ENCODE results near the gene RND2. TPM values are rescaled to one million over a fixed set of nuclear protein-coding genes. Genes with fewer than 3 reads are reported as not detected.
A peak's percentile ranks its signal among the peaks of the same experiment; 100 is the strongest.

RND2 gene
- total RNA-seq, 4 donors from 2014 or later = 0.41 to 0.64 TPM; not detected in 2

DNA sequence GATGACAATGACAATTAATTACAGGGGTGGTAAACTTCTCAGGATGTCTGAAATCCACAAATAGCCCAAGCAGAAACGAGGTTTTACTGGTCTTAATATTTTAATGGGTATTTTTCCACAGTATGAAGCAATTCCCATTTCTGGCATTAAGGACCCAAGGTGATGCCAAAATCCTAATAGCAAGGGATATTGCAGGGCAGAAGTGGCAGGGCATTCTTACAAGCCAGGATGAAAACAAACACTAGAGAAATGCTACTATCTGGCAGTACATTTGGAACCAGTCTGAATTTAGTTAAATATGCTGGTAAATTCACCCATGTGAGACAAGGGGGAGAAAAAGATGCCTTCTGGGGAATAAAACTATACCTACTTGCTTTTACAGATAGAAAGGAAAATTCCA is 45.2 kb downstream of the RND2 start:
- Histone ChIP-seq H3K9me3 (no peaks in the 10 kb centered on the region), H3K27ac (no peak overlapping the region), H3K4me1 (no peaks in the 10 kb centered on the region), H3K27me3 (no peaks in the 10 kb centered on the region), H3K4me3 (no peak overlapping the region), H3K36me3 (no peaks in the 10 kb centered on the region)
- no peak for TF ChIP-seq EP300 (IDR thresholded peaks at IDR 0.05; ENCODE audit: low read depth)
- TF ChIP-seq, protein P1, sequence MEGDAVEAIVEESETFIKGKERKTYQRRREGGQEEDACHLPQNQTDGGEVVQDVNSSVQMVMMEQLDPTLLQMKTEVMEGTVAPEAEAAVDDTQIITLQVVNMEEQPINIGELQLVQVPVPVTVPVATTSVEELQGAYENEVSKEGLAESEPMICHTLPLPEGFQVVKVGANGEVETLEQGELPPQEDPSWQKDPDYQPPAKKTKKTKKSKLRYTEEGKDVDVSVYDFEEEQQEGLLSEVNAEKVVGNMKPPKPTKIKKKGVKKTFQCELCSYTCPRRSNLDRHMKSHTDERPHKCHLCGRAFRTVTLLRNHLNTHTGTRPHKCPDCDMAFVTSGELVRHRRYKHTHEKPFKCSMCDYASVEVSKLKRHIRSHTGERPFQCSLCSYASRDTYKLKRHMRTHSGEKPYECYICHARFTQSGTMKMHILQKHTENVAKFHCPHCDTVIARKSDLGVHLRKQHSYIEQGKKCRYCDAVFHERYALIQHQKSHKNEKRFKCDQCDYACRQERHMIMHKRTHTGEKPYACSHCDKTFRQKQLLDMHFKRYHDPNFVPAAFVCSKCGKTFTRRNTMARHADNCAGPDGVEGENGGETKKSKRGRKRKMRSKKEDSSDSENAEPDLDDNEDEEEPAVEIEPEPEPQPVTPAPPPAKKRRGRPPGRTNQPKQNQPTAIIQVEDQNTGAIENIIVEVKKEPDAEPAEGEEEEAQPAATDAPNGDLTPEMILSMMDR (IDR thresholded peaks at IDR 0.05) = no peak
- TF ChIP-seq POLR2AphosphoS5 (IDR thresholded peaks at IDR 0.05) = no peak
- no peak for TF ChIP-seq POLR2A (IDR thresholded peaks at IDR 0.05)
- in situ Hi-C loops (cut with MboI; ENCODE audit: low pct_ligation_motif_present in 1 of 4, low pct_unique_long_range_greater_than_20kb in 1 of 4, low sequenced_read_pairs in 3 of 4) = no loop called here
- 97% methylated on average over 1 of the region's 1 CpG; no CpG with 5 or more reads in 1 of the 2 donors for WGBS, 2 donors (ENCODE audit: low coverage in 1 of 2)
- no peak for DNase-seq
- intact Hi-C loops (cut with DNase I; ENCODE audit: low total_unique reads) = no loop called here

DNA sequence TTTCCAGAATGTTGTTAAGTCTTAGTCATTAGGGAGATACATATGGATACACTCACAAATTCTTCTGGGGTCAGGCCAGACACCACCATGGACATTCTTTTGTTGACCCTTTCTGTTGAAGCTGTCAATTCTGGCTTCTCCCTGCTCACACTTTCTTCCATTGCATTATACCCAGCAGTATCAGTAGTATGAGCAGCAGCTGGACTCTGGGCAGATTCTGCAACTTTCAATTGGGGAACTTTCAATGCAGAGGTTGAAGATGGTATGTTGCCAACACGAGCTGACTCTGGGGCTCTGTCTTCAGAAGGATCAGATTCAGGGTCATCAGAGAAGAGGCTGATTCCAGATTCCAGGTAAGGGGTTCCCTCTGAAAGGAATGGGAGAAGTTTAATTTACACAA is 45.8 kb downstream of the RND2 start:
- Histone ChIP-seq H3K27me3 (no peaks in the 10 kb centered on the region), H3K4me1 (no peaks in the 10 kb centered on the region), H3K4me3 (no peak overlapping the region), H3K9me3 (no peaks in the 10 kb centered on the region), H3K27ac (no peak overlapping the region), H3K36me3 (no peaks in the 10 kb centered on the region)
- intact Hi-C loops (cut with DNase I; ENCODE audit: low total_unique reads) (no loop called here), in situ Hi-C loops (cut with MboI; ENCODE audit: low pct_ligation_motif_present in 1 of 4, low pct_unique_long_range_greater_than_20kb in 1 of 4, low sequenced_read_pairs in 3 of 4) (no loop called here)
- TF ChIP-seq, protein P1 (IDR thresholded peaks at IDR 0.05) = no peak
- TF ChIP-seq EP300 (IDR thresholded peaks at IDR 0.05; ENCODE audit: low read depth) = no peak
- TF ChIP-seq POLR2AphosphoS5 (IDR thresholded peaks at IDR 0.05) = no peak
- TF ChIP-seq POLR2A (IDR thresholded peaks at IDR 0.05) = no peak
- no peak for DNase-seq
- WGBS, 2 donors (ENCODE audit: low coverage in 1 of 2) = 94% methylated on average over 1 of the region's 1 CpG; no CpG with 5 or more reads in 1 of the 2 donors

DNA sequence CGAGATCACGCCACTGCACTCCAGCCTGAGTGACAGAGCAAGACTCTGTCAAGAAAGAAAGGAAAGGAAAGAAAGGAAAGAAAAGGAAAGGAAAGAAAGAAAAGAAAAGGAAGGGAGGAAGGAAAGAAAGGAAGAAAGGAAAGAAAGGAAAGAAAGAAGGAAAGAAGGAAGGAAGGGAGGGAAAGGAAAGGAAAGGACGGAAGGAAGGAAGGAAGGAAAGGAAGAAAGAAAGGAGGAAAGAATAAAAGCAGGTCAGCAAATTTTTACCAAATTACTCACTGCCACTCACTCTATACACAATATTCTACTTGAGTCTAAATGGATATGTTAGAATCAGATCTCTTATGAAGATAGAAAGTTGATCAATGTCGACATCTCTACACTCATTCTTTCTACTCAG is 49.8 kb downstream of the RND2 start:
- H3K9me3 ChIP-seq = no peaks in the 10 kb centered on the region
- peaks cover 0 to 2% (median 0%) of the 10 kb centered on the region in 4 donors for H3K4me1 ChIP-seq
- DNase-seq = no peak
- no peak for TF ChIP-seq POLR2A (IDR thresholded peaks at IDR 0.05)
- no peak for TF ChIP-seq POLR2AphosphoS5 (IDR thresholded peaks at IDR 0.05)
- TF ChIP-seq, protein P1 (IDR thresholded peaks at IDR 0.05) = no peak
- no peak for TF ChIP-seq EP300 (IDR thresholded peaks at IDR 0.05; ENCODE audit: low read depth)
- no peaks in the 10 kb centered on the region for H3K36me3 ChIP-seq
- WGBS, 2 donors (ENCODE audit: low coverage in 1 of 2) = 90 to 93% methylated on average over 4 of the region's 4 CpGs
- H3K4me3 ChIP-seq = no peak overlapping the region
- intact Hi-C loops (cut with DNase I; ENCODE audit: low total_unique reads) (no loop called here), in situ Hi-C loops (cut with MboI; ENCODE audit: low pct_ligation_motif_present in 1 of 4, low pct_unique_long_range_greater_than_20kb in 1 of 4, low sequenced_read_pairs in 3 of 4) (no loop called here)
- H3K27ac ChIP-seq = no peak overlapping the region
- no peaks in the 10 kb centered on the region for H3K27me3 ChIP-seq

DNA sequence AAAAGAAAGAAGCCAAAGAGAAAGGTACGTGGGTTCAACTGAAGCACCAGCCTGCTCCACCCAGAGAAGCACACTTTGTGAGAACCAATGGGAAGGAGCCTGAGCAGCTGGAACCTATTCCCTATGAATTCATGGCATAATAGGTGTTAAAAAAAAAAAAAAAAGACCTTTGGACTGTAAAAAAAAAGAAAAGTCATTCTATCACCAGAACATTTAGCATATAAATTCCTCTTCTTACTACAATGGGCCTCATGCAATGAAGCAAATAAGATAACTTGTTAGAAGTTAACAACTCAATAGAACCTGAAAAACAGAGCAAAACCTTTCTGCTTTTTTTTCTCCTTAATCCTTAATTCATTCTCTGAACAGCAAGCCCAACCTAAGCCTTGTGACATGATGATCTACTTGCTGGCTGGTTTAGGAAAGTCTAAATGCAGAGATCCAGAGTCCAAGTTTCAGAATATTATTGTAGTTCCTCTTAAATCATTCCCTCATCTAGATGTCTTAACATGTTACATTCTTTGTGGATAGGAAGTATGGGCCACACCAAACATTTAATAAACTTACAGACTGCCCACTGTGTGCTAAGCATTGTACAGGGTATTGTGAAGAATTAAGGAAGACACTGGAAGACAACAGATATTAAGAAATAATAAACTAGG is 54.7 kb downstream of the RND2 start:
- TF ChIP-seq POLR2AphosphoS5 (IDR thresholded peaks at IDR 0.05) (no peak), POLR2A (IDR thresholded peaks at IDR 0.05) (peak; percentile 9)
- peaks cover 0 to 7% (median 0%) of the 10 kb centered on the region in 4 donors for H3K4me1 ChIP-seq
- peak; percentile 29 for DNase-seq
- H3K36me3 ChIP-seq = peaks cover 0 to 5% (median 0%) of the 10 kb centered on the region in 4 donors
- H3K27ac ChIP-seq = peak overlapping the region; percentile 32 to 69 (median 54)
- intact Hi-C loops (cut with DNase I; ENCODE audit: low total_unique reads) (no loop called here), in situ Hi-C loops (cut with MboI; ENCODE audit: low pct_ligation_motif_present in 1 of 4, low pct_unique_long_range_greater_than_20kb in 1 of 4, low sequenced_read_pairs in 3 of 4) (no loop called here)
- H3K27me3 ChIP-seq = no peaks in the 10 kb centered on the region
- H3K4me3 ChIP-seq = peak overlapping the region in 1 of 4 donors; percentile 13
- H3K9me3 ChIP-seq = no peaks in the 10 kb centered on the region
- WGBS, 2 donors (ENCODE audit: low coverage in 1 of 2) = 55% methylated on average over 1 of the region's 1 CpG

Other genes starting within 250 kb of the RND2 start
- 10 to 100 TPM; 17.9 to 87.6 (median 40.9) TPM for gene WNK4, start 244.6 kb upstream of the RND2 start, total RNA-seq
- 100 to 1,000 TPM; 128 to 400 (median 171) TPM for gene COA3, start 226.5 kb upstream of the RND2 start, total RNA-seq
- gene CNTD1, start 226.4 kb upstream of the RND2 start, total RNA-seq = 1 to 10 TPM in 1 of 4 donors, under 1 TPM in 1, not detected in 2; 0.48 to 1.5 TPM
- 100 to 1,000 TPM in 3 of 4 donors, 10 to 100 TPM in 1; 78.2 to 199 (median 120) TPM for gene BECN1, start 200.9 kb upstream of the RND2 start, total RNA-seq
- gene PSME3, start 191.8 kb upstream of the RND2 start, total RNA-seq = 100 to 1,000 TPM in 1 of 4 donors, 10 to 100 TPM in 3; 37.0 to 131 (median 60.4) TPM
- gene AOC2, start 180.7 kb upstream of the RND2 start, total RNA-seq = 1 to 10 TPM in 2 of 4 donors, under 1 TPM in 2; 0.55 to 6.0 (median 1.1) TPM
- gene AOC3, start 174.0 kb upstream of the RND2 start, total RNA-seq = 100 to 1,000 TPM in 1 of 4 donors, 10 to 100 TPM in 3; 14.3 to 134 (median 35.2) TPM
- gene G6PC1, start 124.4 kb upstream of the RND2 start, total RNA-seq = under 1 TPM in 2 of 4 donors, not detected in 2; 0.32 to 0.68 TPM
- gene AARSD1, start 60.8 kb upstream of the RND2 start, total RNA-seq = 10 to 100 TPM in 2 of 4 donors, 1 to 10 TPM in 2; 2.6 to 21.9 (median 9.5) TPM
- 1 to 10 TPM in 3 of 4 donors, not detected in 1; 3.4 to 8.3 (median 5.1) TPM for gene PTGES3L, start 45.2 kb upstream of the RND2 start, total RNA-seq
- 10 to 100 TPM; 18.1 to 43.8 (median 27.8) TPM for gene RUNDC1, start 44.7 kb upstream of the RND2 start, total RNA-seq
- gene RPL27, start 26.8 kb upstream of the RND2 start, total RNA-seq = 100 to 1,000 TPM; 243 to 836 (median 677) TPM
- gene IFI35, start 18.4 kb upstream of the RND2 start, total RNA-seq = 10 to 100 TPM; 11.5 to 81.1 (median 47.2) TPM
- gene VAT1, start 2.8 kb upstream of the RND2 start, total RNA-seq = 10 to 100 TPM; 26.2 to 94.1 (median 65.7) TPM
- 100 to 1,000 TPM in 1 of 4 donors, 1 to 10 TPM in 3; 2.6 to 121 (median 5.8) TPM for gene BRCA1, start 100.1 kb downstream of the RND2 start, total RNA-seq
- gene NBR1, start 146.0 kb downstream of the RND2 start, total RNA-seq = 100 to 1,000 TPM in 2 of 4 donors, 10 to 100 TPM in 2; 62.5 to 156 (median 99.3) TPM
- gene TMEM106A, start 186.6 kb downstream of the RND2 start, total RNA-seq = 10 to 100 TPM in 1 of 4 donors, 1 to 10 TPM in 3; 4.1 to 24.3 (median 7.9) TPM
- not detected for gene CCDC200, start 203.4 kb downstream of the RND2 start, total RNA-seq
- gene RNU2-1, start 208.7 kb downstream of the RND2 start, total RNA-seq = not detected

Measured in transverse colon (tissue), 4 donors.